ENCODE results near the gene TYK2. TPM values are rescaled to one million over a fixed set of nuclear protein-coding genes. Genes with fewer than 3 reads are reported as not detected.

TYK2 gene
- total and polyA plus RNA-seq, 7 donors: 35.6 to 125 (median 47.2) TPM

DNA sequence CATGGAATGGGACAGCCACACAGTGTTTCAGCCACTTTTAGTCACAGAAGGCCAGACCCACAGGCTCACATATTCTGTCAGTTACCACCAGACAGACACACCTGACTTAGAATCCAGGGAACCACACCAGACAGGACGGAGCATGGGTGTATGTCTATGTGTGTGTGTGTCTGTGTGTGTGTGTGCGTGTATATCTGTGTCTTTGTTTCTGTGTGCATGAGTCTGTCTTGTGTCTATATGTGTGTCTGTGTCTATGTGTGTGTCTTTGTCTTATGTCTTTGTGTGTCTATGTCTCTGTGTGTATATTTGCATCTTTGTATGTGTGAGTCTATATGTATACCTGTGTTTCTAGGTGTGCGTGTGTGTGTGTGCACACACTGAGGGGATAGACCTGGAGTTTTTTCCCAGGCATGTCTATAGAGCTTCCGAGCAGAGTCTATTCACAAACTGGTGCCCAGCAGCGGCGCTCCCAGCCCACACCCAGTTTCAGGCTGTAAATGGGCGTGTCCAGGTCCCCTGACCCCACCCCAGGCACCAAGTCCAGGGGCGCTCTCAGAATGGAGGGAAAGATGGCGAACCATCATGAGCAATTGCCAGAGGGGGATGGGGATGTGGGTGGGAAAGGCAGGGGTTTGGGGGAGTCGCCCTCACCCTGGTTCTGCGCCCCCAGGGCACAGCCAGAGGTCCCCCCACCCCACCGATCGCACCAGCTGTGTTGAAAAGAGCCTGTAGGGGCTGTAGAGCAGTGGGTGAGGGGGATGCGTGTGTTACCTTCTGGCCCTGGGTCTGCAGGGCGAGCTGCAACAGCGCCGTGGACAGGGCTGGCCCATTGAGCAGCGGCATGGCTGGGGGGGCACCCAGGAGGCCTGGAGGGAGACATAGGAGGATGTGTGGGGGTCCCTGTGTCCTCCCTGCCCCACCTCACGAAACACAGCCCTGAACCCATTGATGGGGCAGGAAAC, 58.2 kb downstream of the TYK2 start:
- Histone ChIP-seq H3K4me3 (no peak overlapping the region), H3K4me1 (no peaks in the 10 kb centered on the region), H3K27ac (no peak overlapping the region), H3K9me3 (no peaks in the 10 kb centered on the region), H3K27me3 (no peaks in the 10 kb centered on the region), H3K36me3 (peaks cover 50 to 100% (median 82%) of the 10 kb centered on the region in 4 donors)
- WGBS, 2 donors: 50 to 79% methylated on average over 19 of the region's 19 CpGs
- intact Hi-C loops (cut with DNase I): no loop called here
- TF ChIP-seq CTCF (IDR thresholded peaks at IDR 0.05) (no peak), POLR2AphosphoS5 (IDR thresholded peaks at IDR 0.05) (no peak), EP300 (IDR thresholded peaks at IDR 0.05) (no peak), POLR2A (IDR thresholded peaks at IDR 0.05) (no peak)
- DNase-seq: no peak

GRCh38 chr19:10321417-10321797, 59.0 kb downstream of the TYK2 start:
- Histone ChIP-seq H3K4me1 (peaks cover 0 to under 1% (median 0%) of the 10 kb centered on the region in 4 donors), H3K27ac (no peak overlapping the region), H3K9me3 (no peaks in the 10 kb centered on the region), H3K4me3 (no peak overlapping the region), H3K27me3 (no peaks in the 10 kb centered on the region), H3K36me3 (peaks cover 46 to 100% (median 78%) of the 10 kb centered on the region in 4 donors)
- DNase-seq: no peak
- TF ChIP-seq EP300 (IDR thresholded peaks at IDR 0.05) (no peak), POLR2AphosphoS5 (IDR thresholded peaks at IDR 0.05) (no peak), CTCF (IDR thresholded peaks at IDR 0.05) (no peak), POLR2A (IDR thresholded peaks at IDR 0.05) (no peak)
- intact Hi-C loops (cut with DNase I): no loop called here
- WGBS, 2 donors: 29 to 71% methylated on average over 11 of the region's 11 CpGs

- intact Hi-C loops (cut with DNase I): no loop called here
- H3K27me3 ChIP-seq: no peaks in the 10 kb centered on the region
- TF ChIP-seq POLR2A (IDR thresholded peaks at IDR 0.05) (no peak), EP300 (IDR thresholded peaks at IDR 0.05) (no peak), CTCF (IDR thresholded peaks at IDR 0.05) (no peak), POLR2AphosphoS5 (IDR thresholded peaks at IDR 0.05) (no peak)
- no peak overlapping the region for H3K27ac ChIP-seq
- H3K36me3 ChIP-seq: peaks cover 40 to 94% (median 74%) of the 10 kb centered on the region in 4 donors
- WGBS, 2 donors: 88 to 93% methylated on average over 32 of the region's 32 CpGs
- no peaks in the 10 kb centered on the region for H3K9me3 ChIP-seq
- H3K4me3 ChIP-seq: no peak overlapping the region
- H3K4me1 ChIP-seq: peaks cover 0 to 7% (median 6%) of the 10 kb centered on the region in 4 donors
- DNase-seq: no peak
Observed at GRCh38 chr19:10320602-10321416, 59.6 kb downstream of the TYK2 start.

- H3K4me3 ChIP-seq: no peak overlapping the region
- no peaks in the 10 kb centered on the region for H3K27me3 ChIP-seq
- no peaks in the 10 kb centered on the region for H3K9me3 ChIP-seq
- intact Hi-C loops (cut with DNase I): no loop called here
- DNase-seq: no peak
- TF ChIP-seq POLR2A (IDR thresholded peaks at IDR 0.05) (no peak), EP300 (IDR thresholded peaks at IDR 0.05) (no peak), CTCF (IDR thresholded peaks at IDR 0.05) (no peak), POLR2AphosphoS5 (IDR thresholded peaks at IDR 0.05) (no peak)
- peaks cover 34 to 76% (median 57%) of the 10 kb centered on the region in 4 donors for H3K36me3 ChIP-seq
- H3K4me1 ChIP-seq: peaks cover 0 to 18% (median 13%) of the 10 kb centered on the region in 4 donors
- no peak overlapping the region for H3K27ac ChIP-seq
- WGBS, 2 donors: 93 to 94% methylated on average over 13 of the region's 13 CpGs
Observed at GRCh38 chr19:10318807-10319682, 61.3 kb downstream of the TYK2 start.

All from sigmoid colon (tissue), 7 donors.